ENCODE data around the gene DLAT.
"Not testable (repeated sequence)": the region's sequence is repeated elsewhere in the genome, so short reads cannot be mapped to it uniquely, and the experiment has no call there.

The DLAT gene

DNA sequence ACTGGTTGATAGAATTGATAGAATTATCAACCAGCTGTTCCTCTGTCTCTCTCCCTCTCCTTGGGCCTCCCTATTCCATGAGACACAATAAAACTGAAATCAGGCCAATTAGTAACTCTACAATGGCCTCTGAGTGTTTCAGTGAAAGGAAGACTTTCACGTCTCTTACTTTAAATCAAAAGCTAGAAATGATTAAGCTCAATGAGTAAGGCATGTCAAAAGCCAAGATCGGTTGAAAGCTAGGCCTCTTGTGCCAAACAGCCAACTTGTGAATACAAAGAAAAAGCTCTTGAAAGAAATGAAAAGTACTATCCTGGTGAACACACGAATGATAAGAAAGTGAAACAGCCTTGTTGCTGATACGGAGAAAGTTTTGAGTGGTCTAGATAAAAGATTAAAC is 32.0 kb downstream of the DLAT start:
- H3K4me3 Mint-ChIP-seq, result no peak overlapping the region
- peak overlapping the region; percentile 69 for H3K27ac Mint-ChIP-seq
- H3K9me3 Mint-ChIP-seq, result no peaks in the 10 kb centered on the region
- no peaks in the 10 kb centered on the region for H3K27me3 Mint-ChIP-seq
- peaks cover 18% of the 10 kb centered on the region for H3K4me1 Mint-ChIP-seq (ENCODE audit: low read depth)
- H3K36me3 Mint-ChIP-seq (ENCODE audit: low read depth), result peaks cover 63% of the 10 kb centered on the region

GRCh38 chr11:112058103-112058502 is 32.9 kb downstream of the DLAT start:
- peaks cover 72% of the 10 kb centered on the region for H3K36me3 Mint-ChIP-seq (ENCODE audit: low read depth)
- peaks cover 18% of the 10 kb centered on the region for H3K4me1 Mint-ChIP-seq (ENCODE audit: low read depth)
- H3K4me3 Mint-ChIP-seq, result no peak overlapping the region
- no peaks in the 10 kb centered on the region for H3K27me3 Mint-ChIP-seq
- no peak overlapping the region for H3K27ac Mint-ChIP-seq
- H3K9me3 Mint-ChIP-seq, result no peaks in the 10 kb centered on the region

- Mint-ChIP-seq H3K36me3 (ENCODE audit: low read depth) (peaks cover 43% of the 10 kb centered on the region), H3K4me3 (no peak overlapping the region), H3K27me3 (no peaks in the 10 kb centered on the region), H3K27ac (no peak overlapping the region), H3K9me3 (no peaks in the 10 kb centered on the region), H3K4me1 (ENCODE audit: low read depth) (no peaks in the 10 kb centered on the region)
Measured at GRCh38 chr11:112062923-112063322, 37.7 kb downstream of the DLAT start.

DNA sequence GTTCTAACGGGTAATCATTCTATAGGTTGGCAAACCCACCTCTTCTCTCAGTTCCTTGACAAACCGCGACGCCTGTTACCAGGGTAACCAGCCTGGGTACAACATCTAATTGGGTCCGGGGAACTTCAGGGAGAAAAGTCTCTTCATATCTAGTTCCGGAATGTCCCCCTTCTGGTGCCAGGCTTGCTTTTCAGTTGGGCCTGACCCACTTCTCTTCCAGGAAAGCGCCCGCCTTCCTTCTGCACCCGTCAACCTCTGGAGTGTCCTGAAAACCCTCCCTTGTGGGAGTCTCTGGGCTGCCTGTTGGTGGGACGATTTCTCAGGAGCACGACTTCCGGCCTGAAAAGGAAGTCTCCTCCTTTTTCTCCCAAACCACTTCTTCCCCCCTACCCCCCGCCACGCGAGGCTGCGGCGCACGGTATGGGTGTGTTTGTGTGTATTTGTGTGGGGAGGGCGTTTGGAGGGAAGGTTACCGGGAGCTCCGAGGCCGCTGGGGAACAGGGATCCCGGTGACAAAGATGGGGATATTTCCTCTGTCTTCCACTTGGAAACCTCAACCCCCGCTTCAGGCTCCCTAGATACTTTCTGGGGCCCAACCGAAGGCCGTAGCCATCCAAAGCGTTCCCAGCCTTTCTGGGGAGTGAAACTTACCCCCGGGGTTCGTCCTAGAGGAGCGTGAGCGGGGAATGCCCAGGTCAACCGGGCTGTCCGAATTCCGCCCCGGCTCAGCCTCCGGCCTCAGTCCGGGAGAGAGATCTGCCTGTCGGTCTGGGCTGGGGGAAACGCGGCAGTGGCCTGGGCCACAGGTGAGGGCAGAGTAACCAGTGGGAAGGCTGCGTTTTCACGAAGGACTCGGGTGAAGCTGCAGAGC is 49.0 kb downstream of the DLAT start, which contains the start of the genes NKAPD1 and PIH1D2:
Gene NKAPD1 (plus strand): TSS at position 359 of the 871 bp plus-strand sequence. CDS start 1,276 bp downstream, outside the sequence.
Gene PIH1D2 (minus strand): TSS at position 77 of the 871 bp plus-strand sequence. CDS start 843 bp downstream, outside the sequence.
- Mint-ChIP-seq H3K4me3 (peak within 1 kb of the TSS; percentile 97), H3K27me3 (peaks cover 8% of the 10 kb centered on the region), H3K27ac (peak within 1 kb of the TSS; percentile 98), H3K4me1 (ENCODE audit: low read depth) (peaks cover 34% of the 10 kb centered on the region), H3K36me3 (ENCODE audit: low read depth) (peaks cover 27% of the 10 kb centered on the region), H3K9me3 (no peaks in the 10 kb centered on the region)

GRCh38 chr11:112082729-112083128 is 57.5 kb downstream of the DLAT start:
- peak overlapping the region; percentile 8 for H3K4me3 Mint-ChIP-seq
- H3K9me3 Mint-ChIP-seq, result no peaks in the 10 kb centered on the region
- H3K36me3 Mint-ChIP-seq (ENCODE audit: low read depth), result peaks cover 83% of the 10 kb centered on the region
- peak overlapping the region; percentile 61 for H3K27ac Mint-ChIP-seq
- H3K4me1 Mint-ChIP-seq (ENCODE audit: low read depth), result peaks cover 56% of the 10 kb centered on the region
- no peaks in the 10 kb centered on the region for H3K27me3 Mint-ChIP-seq

GRCh38 chr11:112085822-112086421 is 60.7 kb downstream of the DLAT start:
- Mint-ChIP-seq H3K9me3 (no peaks in the 10 kb centered on the region), H3K4me3 (peak overlapping the region; percentile 97), H3K27me3 (no peaks in the 10 kb centered on the region), H3K27ac (peak overlapping the region; percentile 98), H3K36me3 (ENCODE audit: low read depth) (peaks cover 84% of the 10 kb centered on the region), H3K4me1 (ENCODE audit: low read depth) (peaks cover 75% of the 10 kb centered on the region)

DNA sequence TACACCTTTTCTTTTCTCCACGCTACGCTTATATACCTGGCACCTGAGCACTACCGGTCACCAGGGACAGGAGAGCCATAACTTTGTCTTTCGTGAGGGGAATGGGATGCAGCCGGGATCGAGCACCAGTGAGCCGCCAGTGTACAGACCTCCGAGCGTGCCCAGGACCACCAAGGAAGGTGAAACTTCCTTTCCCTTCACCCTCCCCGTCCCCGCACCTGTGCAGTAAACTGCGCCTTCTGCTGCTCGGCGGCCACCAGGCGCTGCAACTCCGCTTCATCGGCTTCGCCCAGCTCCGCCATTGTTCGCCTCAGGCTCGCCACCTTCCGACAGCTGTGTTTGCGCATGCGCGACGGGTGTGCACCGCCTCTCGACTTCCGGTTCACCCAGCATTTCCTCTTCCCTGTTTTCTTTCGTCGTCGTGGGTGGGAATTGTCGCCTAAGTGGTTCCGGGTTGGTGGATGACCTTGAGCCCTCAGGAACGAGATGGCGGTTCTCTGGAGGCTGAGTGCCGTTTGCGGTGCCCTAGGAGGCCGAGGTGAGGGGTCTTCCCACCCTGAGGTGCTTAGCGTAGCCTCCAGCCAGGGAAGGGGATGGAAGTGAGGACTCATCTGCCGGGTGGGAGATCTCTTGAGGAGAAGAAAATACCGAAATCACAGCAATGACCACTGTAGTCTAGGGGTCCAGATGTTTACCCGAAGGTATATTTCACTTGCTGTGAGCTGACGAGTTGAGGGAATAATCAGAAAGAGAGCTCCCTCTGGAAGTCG is 61.4 kb downstream of the DLAT start, which contains the start of the genes SDHD and TIMM8B:
Gene SDHD (plus strand): TSS at position 452 of the 770 bp plus-strand sequence. CDS start 35 bp downstream, at position 487.
Gene TIMM8B (minus strand): TSS at position 335 of the 770 bp plus-strand sequence. CDS start 33 bp downstream, at position 302.
- H3K36me3 Mint-ChIP-seq (ENCODE audit: low read depth), result peaks cover 88% of the 10 kb centered on the region
- peaks cover 78% of the 10 kb centered on the region for H3K4me1 Mint-ChIP-seq (ENCODE audit: low read depth)
- no peaks in the 10 kb centered on the region for H3K27me3 Mint-ChIP-seq
- H3K27ac Mint-ChIP-seq, result peak within 1 kb of the TSS; percentile 98
- H3K9me3 Mint-ChIP-seq, result no peaks in the 10 kb centered on the region
- H3K4me3 Mint-ChIP-seq, result peak within 1 kb of the TSS; percentile 97

DNA sequence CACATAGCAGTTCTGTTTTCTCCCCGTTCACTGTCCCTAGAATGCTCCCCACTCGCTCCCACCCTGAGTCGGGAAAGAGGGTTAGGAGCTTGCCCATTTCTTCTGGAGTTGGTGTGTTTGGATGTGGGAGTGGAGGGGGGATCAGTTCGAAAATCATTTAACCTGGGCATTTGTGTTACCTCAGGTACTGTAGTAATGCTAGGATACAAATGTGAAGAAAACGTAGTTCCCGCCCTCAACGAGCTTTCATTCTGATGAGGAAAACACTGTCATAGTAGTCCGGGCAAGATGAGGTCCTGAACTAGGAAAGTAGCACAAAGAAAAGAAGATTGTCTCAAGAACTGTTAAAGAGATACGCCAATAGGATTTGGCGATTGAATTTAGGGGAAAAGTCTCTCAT is 62.0 kb downstream of the DLAT start:
- H3K27ac Mint-ChIP-seq, result peak overlapping the region; percentile 98
- H3K27me3 Mint-ChIP-seq, result no peaks in the 10 kb centered on the region
- peak overlapping the region; percentile 97 for H3K4me3 Mint-ChIP-seq
- H3K4me1 Mint-ChIP-seq (ENCODE audit: low read depth), result peaks cover 74% of the 10 kb centered on the region
- no peaks in the 10 kb centered on the region for H3K9me3 Mint-ChIP-seq
- peaks cover 89% of the 10 kb centered on the region for H3K36me3 Mint-ChIP-seq (ENCODE audit: low read depth)

DNA sequence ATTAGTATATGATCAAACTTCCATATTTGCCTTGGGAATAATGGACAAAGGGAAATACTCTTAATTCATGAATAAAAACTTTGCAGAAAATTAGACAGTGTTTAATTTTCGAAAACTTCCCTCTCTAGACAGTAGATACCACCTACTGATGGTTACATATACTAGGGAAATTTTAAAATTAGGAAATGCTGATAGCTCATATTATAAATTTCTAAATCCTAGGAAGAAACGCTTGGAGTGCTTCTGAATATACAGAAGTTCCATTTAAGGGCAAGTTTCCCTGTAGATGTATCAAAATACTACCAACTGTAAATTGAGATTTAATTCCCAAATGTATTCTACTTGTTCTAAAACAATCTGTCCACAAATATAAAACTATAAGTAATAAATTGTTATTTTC is 70.1 kb downstream of the DLAT start:
- not testable (repeated sequence) for H3K9me3 Mint-ChIP-seq; H3K4me1 Mint-ChIP-seq (ENCODE audit: low read depth); H3K27ac Mint-ChIP-seq; H3K27me3 Mint-ChIP-seq; H3K4me3 Mint-ChIP-seq
- peaks cover 50% of the 10 kb centered on the region for H3K36me3 Mint-ChIP-seq (ENCODE audit: low read depth)

DNA sequence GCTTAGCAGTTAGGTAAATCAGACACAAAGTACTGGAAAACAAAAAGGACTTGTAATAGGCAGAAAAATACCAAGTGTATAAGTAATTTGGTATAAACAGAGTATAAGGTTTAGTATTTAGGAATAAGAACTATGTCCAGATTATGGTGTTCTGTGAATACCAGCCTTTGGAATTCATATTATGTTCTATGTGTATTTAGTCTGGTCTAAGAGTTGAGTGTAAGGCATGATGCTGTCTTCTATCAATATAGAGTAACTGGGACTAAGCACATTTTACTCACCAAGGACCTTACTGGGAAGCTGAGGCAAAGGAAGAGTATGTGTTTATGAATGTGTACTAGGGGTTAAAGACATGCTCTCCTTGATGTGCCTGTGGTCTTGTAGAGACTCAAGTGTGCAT is 71.0 kb downstream of the DLAT start:
- Mint-ChIP-seq H3K4me3 (no peak overlapping the region), H3K27ac (no peak overlapping the region), H3K27me3 (no peaks in the 10 kb centered on the region), H3K9me3 (no peaks in the 10 kb centered on the region), H3K36me3 (ENCODE audit: low read depth) (peaks cover 44% of the 10 kb centered on the region), H3K4me1 (ENCODE audit: low read depth) (peaks cover 2% of the 10 kb centered on the region)

DNA sequence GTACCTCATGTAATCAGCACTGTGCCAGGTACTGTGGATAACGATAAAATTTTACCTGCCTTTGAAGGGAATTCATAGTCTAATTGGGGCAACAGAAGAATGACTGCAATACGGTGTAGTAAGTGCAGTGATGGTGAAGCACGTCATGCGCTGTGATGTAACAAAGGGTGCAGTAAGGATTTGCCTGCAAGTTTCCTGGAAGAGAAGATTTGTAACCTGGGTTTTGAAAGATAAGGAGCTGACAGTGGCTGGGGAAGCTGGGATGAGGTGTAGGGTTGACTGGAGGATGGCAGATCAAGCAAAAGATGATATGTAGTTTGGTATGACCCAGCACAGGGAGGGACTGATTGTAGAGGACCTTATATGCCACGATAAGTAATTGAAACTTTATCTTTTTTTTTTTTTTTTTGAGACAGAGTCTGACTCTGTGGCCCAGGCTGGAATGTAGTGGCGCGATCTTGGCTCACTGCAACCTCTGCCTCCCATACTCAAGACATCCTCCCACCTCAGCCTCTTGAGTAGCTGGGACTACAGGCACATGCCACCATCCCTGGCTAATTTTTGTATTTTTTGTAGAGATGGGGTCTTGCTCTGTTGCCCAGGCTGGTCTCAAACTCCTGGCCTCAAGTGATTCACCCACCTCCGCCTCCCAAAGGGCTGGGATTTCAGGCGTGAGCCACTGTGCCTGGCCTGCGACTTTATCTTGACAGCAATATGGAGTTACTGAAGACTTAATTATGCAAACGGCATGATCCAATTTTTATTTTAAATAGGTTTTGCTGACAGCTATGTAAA is 72.7 kb downstream of the DLAT start:
- Mint-ChIP-seq H3K27me3 (no peaks in the 10 kb centered on the region), H3K9me3 (no peaks in the 10 kb centered on the region), H3K4me3 (no peak overlapping the region), H3K4me1 (ENCODE audit: low read depth) (no peaks in the 10 kb centered on the region), H3K36me3 (ENCODE audit: low read depth) (peaks cover 29% of the 10 kb centered on the region), H3K27ac (no peak overlapping the region)

DNA sequence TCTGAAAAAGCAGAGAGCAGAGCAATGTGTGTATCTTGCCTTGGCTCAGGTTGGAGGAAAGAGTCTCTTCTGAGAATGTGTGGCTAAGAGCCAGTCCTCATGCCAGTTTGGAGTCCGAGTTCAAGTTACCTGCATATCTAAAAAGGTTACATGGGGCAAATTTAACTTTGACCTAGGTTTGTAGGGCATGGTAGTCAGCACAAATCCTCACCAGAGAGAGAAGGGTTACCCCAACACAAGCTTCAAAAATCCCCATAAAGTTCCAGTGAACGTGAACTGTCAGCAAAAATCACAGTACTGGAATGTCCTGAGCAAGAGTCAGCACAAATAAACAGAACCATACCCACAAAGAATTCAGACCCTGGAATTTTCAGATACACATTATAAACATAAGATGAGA is 75.3 kb downstream of the DLAT start:
- Mint-ChIP-seq H3K27ac (no peak overlapping the region), H3K4me3 (no peak overlapping the region), H3K36me3 (ENCODE audit: low read depth) (peaks cover 17% of the 10 kb centered on the region), H3K27me3 (no peaks in the 10 kb centered on the region), H3K9me3 (no peaks in the 10 kb centered on the region), H3K4me1 (ENCODE audit: low read depth) (peaks cover 3% of the 10 kb centered on the region)

GRCh38 chr11:112103446-112103845 is 78.2 kb downstream of the DLAT start:
- no peak overlapping the region for H3K4me3 Mint-ChIP-seq
- H3K27ac Mint-ChIP-seq, result no peak overlapping the region
- peaks cover 3% of the 10 kb centered on the region for H3K4me1 Mint-ChIP-seq (ENCODE audit: low read depth)
- peaks cover 3% of the 10 kb centered on the region for H3K36me3 Mint-ChIP-seq (ENCODE audit: low read depth)
- no peaks in the 10 kb centered on the region for H3K9me3 Mint-ChIP-seq
- no peaks in the 10 kb centered on the region for H3K27me3 Mint-ChIP-seq

GRCh38 chr11:112106070-112106469 is 80.9 kb downstream of the DLAT start:
- Mint-ChIP-seq H3K27ac (no peak overlapping the region), H3K4me3 (no peak overlapping the region), H3K9me3 (no peaks in the 10 kb centered on the region), H3K4me1 (ENCODE audit: low read depth) (peaks cover 3% of the 10 kb centered on the region), H3K27me3 (no peaks in the 10 kb centered on the region), H3K36me3 (ENCODE audit: low read depth) (peaks cover 6% of the 10 kb centered on the region)
